Immature natural killer cell (primary cell): ENCODE measurements around the gene PLXNA2. TPM values are rescaled to one million over a fixed set of nuclear protein-coding genes. Genes with fewer than 3 reads are reported as not detected.

Experiments
- DNase-seq, 3 donors: peaks; one replicate each; pipeline ENCODE4 v3.0.0; 2022; ENCODE audit warnings: mixed read lengths in 1 of 3
- H3K27ac Mint-ChIP-seq, 6 donors: one replicate each; pipeline ENCODE4 v1.8.0; 2020; ENCODE audit warnings: mixed read lengths in 6 of 6, mild to moderate bottlenecking in 5 of 6, inconsistent platforms in 4 of 6, moderate library complexity in 3 of 6
- H3K27me3 Mint-ChIP-seq, 3 donors: one replicate each; pipeline ENCODE4 v1.8.0; 2020 to 2021; ENCODE audit warnings: low read depth in 3 of 3, mild to moderate bottlenecking in 3 of 3, mixed read lengths in 3 of 3, moderate library complexity in 3 of 3, inconsistent platforms in 1 of 3
- H3K36me3 Mint-ChIP-seq, 3 donors: one replicate each; pipeline ENCODE4 v1.8.0; 2020; ENCODE audit warnings: mixed read lengths in 3 of 3, inconsistent platforms in 2 of 3, mild to moderate bottlenecking in 2 of 3
- H3K4me1 Mint-ChIP-seq, 2 donors: one replicate each; pipeline ENCODE4 v1.8.0; 2020; ENCODE audit warnings: inconsistent platforms in 2 of 2, mild to moderate bottlenecking in 2 of 2, mixed read lengths in 2 of 2, moderate library complexity in 1 of 2
- H3K4me3 Mint-ChIP-seq, 5 donors: one replicate each; pipeline ENCODE4 v1.8.0; 2020; ENCODE audit warnings: mild to moderate bottlenecking in 5 of 5, mixed read lengths in 5 of 5, inconsistent platforms in 3 of 5, moderate library complexity in 3 of 5
- H3K9me3 Mint-ChIP-seq, 6 donors: one replicate each; pipeline ENCODE4 v1.8.0; 2020; ENCODE audit warnings: mild to moderate bottlenecking in 6 of 6, mixed read lengths in 6 of 6, inconsistent platforms in 4 of 6, moderate library complexity in 3 of 6
- polyA plus RNA-seq, 3 donors: library from polyadenylated mRNA; unstranded; fragments of 300-500 nt; fragmentation: Illumina TruSeq; gene quantifications; one replicate each; pipeline ENCODE4 v1.2.3, GENCODE V29; 2021

The PLXNA2 gene
- polyA plus RNA-seq, 3 donors from 2014 or later, result 0.22 TPM; not detected in 2

- Mint-ChIP-seq H3K4me1 (no peaks in the 10 kb centered on the region), H3K9me3 (no peaks in the 10 kb centered on the region), H3K36me3 (no peaks in the 10 kb centered on the region), H3K27ac (no peak overlapping the region), H3K4me3 (no peak overlapping the region), H3K27me3 (peaks cover 0 to 3% (median 2%) of the 10 kb centered on the region in 3 donors)
- no peak for DNase-seq
Observed at GRCh38 chr1:208151728-208152598, 92.2 kb downstream of the PLXNA2 start.

DNA sequence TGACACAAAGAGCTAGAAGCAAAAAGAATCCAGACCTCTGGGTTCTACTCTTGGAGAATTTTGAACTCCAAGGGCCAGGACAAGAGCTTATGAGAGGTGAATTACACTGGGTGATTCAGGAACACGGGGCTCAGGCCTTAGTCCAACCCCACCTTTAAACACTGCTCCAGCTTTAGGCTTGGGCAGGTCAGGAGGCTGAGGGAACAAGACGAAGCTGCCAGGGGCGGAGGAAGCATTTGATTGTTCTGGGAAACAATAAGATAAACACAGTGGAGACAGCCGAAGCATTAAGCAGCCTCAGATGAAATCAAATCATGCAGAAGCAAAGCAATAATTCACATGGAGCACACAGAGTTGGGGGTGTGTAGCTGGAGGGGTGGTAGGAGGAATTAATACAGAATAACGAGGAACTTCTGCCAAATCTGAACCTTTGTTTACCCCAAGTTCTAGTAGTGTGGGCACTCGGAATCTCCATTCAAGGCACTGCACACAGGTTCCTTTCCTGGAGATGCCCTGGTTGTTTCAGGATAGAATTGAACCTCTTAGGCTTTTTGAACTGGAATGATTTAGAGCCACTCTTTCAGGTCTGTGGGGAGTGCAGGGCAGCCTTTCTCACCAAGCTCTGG is 93.2 kb downstream of the PLXNA2 start:
- no peak overlapping the region for H3K4me3 Mint-ChIP-seq
- H3K27ac Mint-ChIP-seq, result no peak overlapping the region
- no peaks in the 10 kb centered on the region for H3K9me3 Mint-ChIP-seq
- H3K27me3 Mint-ChIP-seq, result peaks cover 0 to 3% (median 2%) of the 10 kb centered on the region in 3 donors
- H3K36me3 Mint-ChIP-seq, result no peaks in the 10 kb centered on the region
- DNase-seq, result no peak
- no peaks in the 10 kb centered on the region for H3K4me1 Mint-ChIP-seq

DNA sequence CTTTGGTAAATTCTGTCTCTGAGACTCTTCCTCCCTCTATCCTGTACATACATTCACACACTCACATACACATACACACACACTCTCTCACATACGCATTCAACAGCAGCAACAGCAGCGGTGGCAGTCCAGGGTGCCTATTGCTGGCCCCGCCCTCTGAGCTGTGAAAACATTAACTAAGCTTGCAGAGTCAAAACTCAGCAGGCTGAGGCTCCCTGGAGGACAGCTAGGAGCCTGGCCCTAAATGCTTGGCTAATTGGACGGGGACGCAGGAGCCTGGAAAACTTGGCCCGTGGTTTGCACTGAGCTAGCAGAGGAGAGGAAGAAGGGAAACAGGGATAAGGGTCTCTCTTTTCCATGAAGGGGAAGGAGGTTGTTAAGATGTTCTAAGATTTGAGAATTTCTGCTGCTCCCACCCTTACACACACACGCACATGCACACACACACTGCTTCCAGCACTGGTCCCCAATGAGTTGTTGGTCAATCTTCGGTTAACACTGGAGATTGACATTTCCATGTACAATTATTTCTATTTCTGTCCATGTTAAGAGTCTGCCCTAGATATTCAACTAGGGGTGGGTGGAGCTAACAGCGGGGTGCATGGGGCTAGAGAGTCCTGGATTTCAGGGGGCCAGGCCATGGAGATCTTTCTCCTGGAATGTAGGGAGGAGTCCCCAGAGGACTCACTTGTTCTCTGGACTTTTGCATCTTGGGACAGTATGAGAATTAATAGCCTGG is 94.2 kb downstream of the PLXNA2 start:
- no peak overlapping the region for H3K4me3 Mint-ChIP-seq
- no peaks in the 10 kb centered on the region for H3K36me3 Mint-ChIP-seq
- H3K9me3 Mint-ChIP-seq, result no peaks in the 10 kb centered on the region
- no peak overlapping the region for H3K27ac Mint-ChIP-seq
- no peak for DNase-seq
- no peaks in the 10 kb centered on the region for H3K4me1 Mint-ChIP-seq
- peaks cover 0 to 3% (median 2%) of the 10 kb centered on the region in 3 donors for H3K27me3 Mint-ChIP-seq

DNA sequence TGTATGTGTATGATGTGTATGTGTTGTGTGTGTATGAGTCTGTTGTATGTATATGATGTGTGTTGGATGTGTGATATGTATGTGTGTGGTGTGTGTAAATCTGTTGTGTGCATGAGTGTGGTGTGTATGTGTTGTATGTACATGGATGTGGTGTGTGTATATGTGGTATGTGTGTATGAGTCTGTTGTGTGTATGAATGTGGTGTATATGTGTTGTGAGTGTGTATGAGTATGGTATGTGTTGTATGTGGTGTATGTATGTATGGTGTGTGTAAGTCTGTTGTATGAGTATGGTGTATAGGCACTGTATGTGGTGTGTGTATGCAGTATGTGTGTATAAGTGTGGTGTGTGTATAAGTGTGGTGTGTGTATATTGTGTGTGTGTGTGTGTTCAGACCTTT is 95.0 kb downstream of the PLXNA2 start:
- H3K36me3 Mint-ChIP-seq, result no peaks in the 10 kb centered on the region
- DNase-seq, result no peak
- no peak overlapping the region for H3K27ac Mint-ChIP-seq
- no peaks in the 10 kb centered on the region for H3K9me3 Mint-ChIP-seq
- no peak overlapping the region for H3K4me3 Mint-ChIP-seq
- peaks cover 0 to 2% (median under 1%) of the 10 kb centered on the region in 3 donors for H3K27me3 Mint-ChIP-seq
- no peaks in the 10 kb centered on the region for H3K4me1 Mint-ChIP-seq

- Mint-ChIP-seq H3K36me3 (no peaks in the 10 kb centered on the region), H3K9me3 (no peaks in the 10 kb centered on the region), H3K4me3 (no peak overlapping the region), H3K27ac (no peak overlapping the region), H3K27me3 (peaks cover 0 to under 1% (median 0%) of the 10 kb centered on the region in 3 donors), H3K4me1 (no peaks in the 10 kb centered on the region)
- DNase-seq, result no peak
Observed at GRCh38 chr1:208148380-208148779, 95.8 kb downstream of the PLXNA2 start.

DNA sequence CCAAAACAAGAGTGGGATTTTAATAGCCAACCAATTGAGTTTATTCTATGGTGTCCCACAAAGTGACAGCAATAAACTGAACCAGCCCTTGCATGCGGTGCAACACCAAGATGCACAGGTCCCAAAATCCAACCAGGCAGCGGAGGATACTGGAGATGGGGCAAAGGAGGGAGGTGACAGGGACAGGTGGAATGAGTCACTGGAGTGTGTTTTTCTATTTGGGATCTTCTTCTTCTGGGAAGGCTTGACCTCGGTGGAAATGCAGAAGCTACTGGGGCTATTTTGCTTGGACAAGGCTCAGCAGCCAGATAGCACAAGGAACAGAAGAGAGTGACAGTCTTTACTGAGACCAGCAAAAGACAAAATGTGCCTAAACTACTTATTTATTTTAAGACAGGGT is 97.5 kb downstream of the PLXNA2 start:
- no peaks in the 10 kb centered on the region for H3K27me3 Mint-ChIP-seq
- H3K4me3 Mint-ChIP-seq, result no peak overlapping the region
- H3K9me3 Mint-ChIP-seq, result no peaks in the 10 kb centered on the region
- H3K4me1 Mint-ChIP-seq, result no peaks in the 10 kb centered on the region
- no peaks in the 10 kb centered on the region for H3K36me3 Mint-ChIP-seq
- H3K27ac Mint-ChIP-seq, result no peak overlapping the region
- no peak for DNase-seq

DNA sequence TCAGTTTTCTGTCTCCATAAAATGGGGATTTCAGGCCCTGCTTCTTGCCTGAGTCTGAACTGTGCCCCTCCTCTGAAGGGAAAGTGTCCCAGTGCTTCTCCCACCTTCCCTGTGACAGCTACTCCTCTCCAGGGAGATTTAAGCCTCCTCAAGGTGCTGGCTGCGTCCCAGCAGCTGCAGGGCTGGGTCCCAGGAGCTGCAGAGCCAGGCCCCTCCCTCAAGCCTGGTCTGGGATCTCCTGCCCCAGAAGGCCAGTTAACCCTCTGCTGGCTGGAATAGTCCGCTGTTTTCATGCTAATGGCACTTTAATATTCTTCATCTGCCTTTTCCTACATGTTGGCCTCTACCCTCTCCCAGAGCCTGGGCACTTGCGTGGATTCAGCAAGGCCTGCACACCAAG is 99.0 kb downstream of the PLXNA2 start:
- no peaks in the 10 kb centered on the region for H3K27me3 Mint-ChIP-seq
- no peaks in the 10 kb centered on the region for H3K36me3 Mint-ChIP-seq
- no peak overlapping the region for H3K4me3 Mint-ChIP-seq
- no peak overlapping the region for H3K27ac Mint-ChIP-seq
- no peaks in the 10 kb centered on the region for H3K9me3 Mint-ChIP-seq
- H3K4me1 Mint-ChIP-seq, result no peaks in the 10 kb centered on the region
- DNase-seq, result no peak

DNA sequence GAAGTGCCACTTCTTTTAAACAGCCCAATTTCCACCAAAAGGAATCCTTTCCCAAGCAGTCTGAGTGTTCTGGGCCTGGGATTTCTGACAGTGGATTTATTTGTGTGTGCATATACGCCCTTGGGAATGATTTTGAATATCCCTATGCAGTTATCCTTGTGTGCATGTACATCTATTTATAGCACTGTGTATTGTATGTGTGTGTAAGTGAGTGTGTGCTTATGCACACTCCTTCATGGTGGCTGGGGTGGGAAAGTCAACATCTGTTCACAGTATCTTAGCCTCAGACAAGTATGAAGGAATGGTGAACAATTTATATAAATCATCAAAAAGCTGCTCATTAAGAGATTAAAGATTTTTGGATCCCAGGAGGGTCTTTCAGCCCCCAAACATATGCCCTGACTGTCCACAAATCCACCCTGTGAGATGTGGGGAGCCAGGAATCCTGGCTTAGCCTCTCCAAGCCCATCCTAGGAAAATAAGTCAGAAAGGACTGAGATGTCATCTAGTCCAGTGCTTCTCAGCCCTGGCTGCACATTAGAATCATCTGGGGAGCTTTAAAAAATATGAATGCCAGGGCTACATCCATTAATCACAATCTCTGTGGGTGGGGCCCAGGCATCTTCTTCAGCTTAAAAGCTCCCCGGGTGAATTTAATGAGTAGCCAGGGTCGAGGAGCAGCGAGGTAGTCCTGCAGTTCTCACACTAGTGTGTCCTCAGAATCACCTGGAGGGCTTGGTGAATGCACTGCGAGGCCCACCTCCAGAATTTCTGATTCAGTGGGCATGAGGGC is 101.4 kb downstream of the PLXNA2 start:
- Mint-ChIP-seq H3K27me3 (no peaks in the 10 kb centered on the region), H3K27ac (no peak overlapping the region), H3K9me3 (no peaks in the 10 kb centered on the region)

GRCh38 chr1:208141610-208142192 is 102.5 kb downstream of the PLXNA2 start:
- no peak for DNase-seq

More for the DNA sequence above, 101.4 kb downstream of the PLXNA2 start:
- Mint-ChIP-seq H3K36me3 (no peaks in the 10 kb centered on the region), H3K4me3 (no peak overlapping the region), H3K4me1 (no peaks in the 10 kb centered on the region)
- no peak for DNase-seq

DNA sequence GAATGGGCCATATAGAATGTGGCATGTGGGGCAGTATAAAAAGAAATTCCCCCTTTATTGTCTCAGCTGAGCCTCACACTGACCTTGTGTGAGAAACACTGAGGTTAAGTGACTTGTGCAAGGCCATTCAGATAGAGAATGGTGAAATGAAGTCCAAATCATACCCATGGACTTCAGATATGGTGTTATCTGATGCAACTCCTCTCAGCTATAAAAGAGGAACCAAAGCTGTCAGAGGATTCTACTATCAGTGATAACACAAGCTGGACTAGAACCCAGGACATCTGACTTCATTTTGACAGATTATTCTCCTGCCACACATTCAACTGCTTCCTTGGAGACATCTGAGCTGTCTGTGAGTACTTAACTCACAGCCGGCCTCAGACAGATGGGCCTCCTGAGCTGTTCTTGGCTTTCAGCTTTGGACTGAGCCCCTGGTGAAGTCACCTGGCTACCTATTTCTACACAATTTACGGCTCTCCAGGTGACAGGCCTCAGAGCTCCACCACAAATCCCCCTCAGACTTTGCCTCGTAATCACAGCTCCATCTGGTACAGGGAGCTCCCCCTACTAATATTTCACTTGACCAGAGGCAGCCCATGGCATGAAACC is 104.6 kb downstream of the PLXNA2 start:
- H3K27ac Mint-ChIP-seq, result no peak overlapping the region
- no peak overlapping the region for H3K4me3 Mint-ChIP-seq
- H3K4me1 Mint-ChIP-seq, result no peaks in the 10 kb centered on the region
- H3K27me3 Mint-ChIP-seq, result no peaks in the 10 kb centered on the region
- no peaks in the 10 kb centered on the region for H3K9me3 Mint-ChIP-seq
- H3K36me3 Mint-ChIP-seq, result no peaks in the 10 kb centered on the region
- no peak for DNase-seq

More at GRCh38 chr1:208141610-208142192, 102.5 kb downstream of the PLXNA2 start:
- no peaks in the 10 kb centered on the region for H3K9me3 Mint-ChIP-seq
- no peak overlapping the region for H3K27ac Mint-ChIP-seq
- H3K4me3 Mint-ChIP-seq, result no peak overlapping the region
- no peaks in the 10 kb centered on the region for H3K4me1 Mint-ChIP-seq
- H3K36me3 Mint-ChIP-seq, result no peaks in the 10 kb centered on the region
- no peaks in the 10 kb centered on the region for H3K27me3 Mint-ChIP-seq

DNA sequence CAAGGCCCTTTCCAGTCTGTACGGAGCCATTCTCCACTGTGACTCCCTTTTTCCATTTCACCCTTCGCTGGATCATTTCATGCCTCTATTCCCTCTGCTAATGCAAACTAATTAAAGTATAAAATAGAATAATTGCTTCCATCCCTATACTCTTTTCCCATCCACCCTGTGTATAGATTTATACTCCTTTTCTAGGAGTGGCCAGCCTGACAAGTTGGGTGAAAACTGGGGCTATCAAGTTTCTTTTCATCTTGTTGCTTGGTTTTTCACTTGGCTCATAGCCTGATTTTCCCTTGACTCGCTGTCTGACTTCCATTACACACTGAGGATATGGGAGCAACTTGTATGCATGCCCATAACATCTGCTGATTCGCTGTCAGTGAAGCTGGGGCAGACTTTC is 107.0 kb downstream of the PLXNA2 start:
- Mint-ChIP-seq H3K4me1 (no peaks in the 10 kb centered on the region), H3K9me3 (no peaks in the 10 kb centered on the region), H3K27me3 (peaks cover 0 to 2% (median 2%) of the 10 kb centered on the region in 3 donors), H3K36me3 (no peaks in the 10 kb centered on the region), H3K4me3 (no peak overlapping the region), H3K27ac (no peak overlapping the region)
- DNase-seq, result no peak

GRCh38 chr1:208136459-208137182 is 107.6 kb downstream of the PLXNA2 start:
- Mint-ChIP-seq H3K27me3 (peaks cover 0 to 4% (median 2%) of the 10 kb centered on the region in 3 donors), H3K4me3 (no peak overlapping the region), H3K27ac (no peak overlapping the region), H3K36me3 (no peaks in the 10 kb centered on the region), H3K4me1 (no peaks in the 10 kb centered on the region), H3K9me3 (no peaks in the 10 kb centered on the region)
- DNase-seq, result no peak
